ENCODE measurements around the gene COL19A1.

Gene COL19A1

DNA sequence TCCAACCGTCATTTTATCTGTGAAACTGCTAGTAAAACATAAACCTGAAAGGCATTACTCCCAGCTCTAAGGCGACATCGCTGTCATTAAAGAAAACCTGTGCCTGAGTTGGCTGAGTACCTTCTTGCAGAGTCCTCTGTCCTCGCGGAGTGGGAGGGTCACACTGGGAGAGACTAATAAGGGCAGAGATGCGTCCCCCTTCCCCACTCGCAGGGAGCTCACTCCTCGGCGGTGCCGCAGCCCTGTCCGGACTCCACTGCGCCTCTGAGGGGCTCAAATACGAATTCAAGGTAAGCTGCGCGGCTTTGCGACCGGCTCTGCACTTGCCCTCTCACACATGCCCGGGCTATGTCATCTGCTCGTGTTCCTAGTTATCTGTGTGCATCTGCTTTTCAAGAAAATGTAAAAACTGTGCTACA lies at the start of gene COL19A1:
Gene COL19A1 (plus strand): TSS at position 206 of the 419 bp plus-strand sequence. CDS start 13,012 bp downstream, outside the sequence.
- Histone ChIP-seq H3K36me3 (no peaks in the 10 kb centered on the region), H3K27me3 (no peaks in the 10 kb centered on the region), H3K9me3 (no peaks in the 10 kb centered on the region), H3K4me1 (peaks cover 0 to 17% (median 7%) of the 10 kb centered on the region in 4 donors), H3K4me3 (peak within 1 kb of the TSS; percentile 61 to 70), H3K27ac (peak within 1 kb of the TSS; percentile 71 to 79)
- intact Hi-C loops (cut with DNase I; ENCODE audit: low total_unique reads) = no loop called here
- TF ChIP-seq, protein P1, sequence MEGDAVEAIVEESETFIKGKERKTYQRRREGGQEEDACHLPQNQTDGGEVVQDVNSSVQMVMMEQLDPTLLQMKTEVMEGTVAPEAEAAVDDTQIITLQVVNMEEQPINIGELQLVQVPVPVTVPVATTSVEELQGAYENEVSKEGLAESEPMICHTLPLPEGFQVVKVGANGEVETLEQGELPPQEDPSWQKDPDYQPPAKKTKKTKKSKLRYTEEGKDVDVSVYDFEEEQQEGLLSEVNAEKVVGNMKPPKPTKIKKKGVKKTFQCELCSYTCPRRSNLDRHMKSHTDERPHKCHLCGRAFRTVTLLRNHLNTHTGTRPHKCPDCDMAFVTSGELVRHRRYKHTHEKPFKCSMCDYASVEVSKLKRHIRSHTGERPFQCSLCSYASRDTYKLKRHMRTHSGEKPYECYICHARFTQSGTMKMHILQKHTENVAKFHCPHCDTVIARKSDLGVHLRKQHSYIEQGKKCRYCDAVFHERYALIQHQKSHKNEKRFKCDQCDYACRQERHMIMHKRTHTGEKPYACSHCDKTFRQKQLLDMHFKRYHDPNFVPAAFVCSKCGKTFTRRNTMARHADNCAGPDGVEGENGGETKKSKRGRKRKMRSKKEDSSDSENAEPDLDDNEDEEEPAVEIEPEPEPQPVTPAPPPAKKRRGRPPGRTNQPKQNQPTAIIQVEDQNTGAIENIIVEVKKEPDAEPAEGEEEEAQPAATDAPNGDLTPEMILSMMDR (IDR thresholded peaks at IDR 0.05) = no peak
- no peak for DNase-seq

DNA sequence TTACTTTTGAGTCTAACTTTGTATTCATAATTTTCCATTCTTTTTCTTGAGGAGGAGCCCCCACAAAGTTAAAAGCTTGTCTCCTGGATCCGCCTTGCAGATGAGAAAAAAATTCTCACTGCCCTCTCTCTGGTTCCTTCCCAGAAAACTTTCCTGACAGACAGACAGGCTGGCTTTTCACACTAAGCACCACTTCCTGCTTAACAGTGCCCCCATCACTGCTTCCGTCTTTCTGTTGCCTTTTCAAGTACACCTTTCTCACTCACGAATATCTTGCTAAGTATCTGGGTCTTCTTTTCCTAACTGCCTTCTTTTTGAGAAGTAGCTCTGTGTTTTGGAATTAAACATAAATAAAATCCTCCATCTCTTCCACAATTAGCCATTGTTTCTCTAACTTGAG lies 49.8 kb upstream of the COL19A1 start:
- no peaks in the 10 kb centered on the region for H3K9me3 ChIP-seq
- no peaks in the 10 kb centered on the region for H3K4me1 ChIP-seq
- no peak overlapping the region for H3K27ac ChIP-seq
- no peak for DNase-seq
- H3K27me3 ChIP-seq = no peaks in the 10 kb centered on the region
- H3K36me3 ChIP-seq = no peaks in the 10 kb centered on the region
- no peak overlapping the region for H3K4me3 ChIP-seq
- TF ChIP-seq, protein P1 (IDR thresholded peaks at IDR 0.05) = no peak
- intact Hi-C loops (cut with DNase I; ENCODE audit: low total_unique reads) = no loop called here

DNA sequence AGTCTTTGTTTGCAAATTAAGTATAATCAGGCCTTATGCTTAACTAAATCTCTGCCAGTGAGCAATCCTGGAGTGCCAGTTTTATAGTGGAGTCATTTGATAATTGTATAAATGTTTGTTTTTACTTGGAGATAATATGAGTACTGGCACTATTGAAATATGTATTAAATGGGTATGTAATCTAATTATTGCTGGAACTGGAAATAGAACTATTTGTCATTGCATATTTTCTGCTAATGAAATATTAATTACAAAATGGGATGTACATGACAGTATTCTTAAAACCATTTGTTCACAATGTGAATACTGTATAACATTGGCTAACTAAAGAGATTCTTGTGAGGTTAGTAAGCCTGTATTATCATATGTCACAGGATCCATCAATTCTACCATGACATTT lies 49.0 kb upstream of the COL19A1 start:
- TF ChIP-seq, protein P1 (IDR thresholded peaks at IDR 0.05) = no peak
- no peak overlapping the region for H3K27ac ChIP-seq

DNA sequence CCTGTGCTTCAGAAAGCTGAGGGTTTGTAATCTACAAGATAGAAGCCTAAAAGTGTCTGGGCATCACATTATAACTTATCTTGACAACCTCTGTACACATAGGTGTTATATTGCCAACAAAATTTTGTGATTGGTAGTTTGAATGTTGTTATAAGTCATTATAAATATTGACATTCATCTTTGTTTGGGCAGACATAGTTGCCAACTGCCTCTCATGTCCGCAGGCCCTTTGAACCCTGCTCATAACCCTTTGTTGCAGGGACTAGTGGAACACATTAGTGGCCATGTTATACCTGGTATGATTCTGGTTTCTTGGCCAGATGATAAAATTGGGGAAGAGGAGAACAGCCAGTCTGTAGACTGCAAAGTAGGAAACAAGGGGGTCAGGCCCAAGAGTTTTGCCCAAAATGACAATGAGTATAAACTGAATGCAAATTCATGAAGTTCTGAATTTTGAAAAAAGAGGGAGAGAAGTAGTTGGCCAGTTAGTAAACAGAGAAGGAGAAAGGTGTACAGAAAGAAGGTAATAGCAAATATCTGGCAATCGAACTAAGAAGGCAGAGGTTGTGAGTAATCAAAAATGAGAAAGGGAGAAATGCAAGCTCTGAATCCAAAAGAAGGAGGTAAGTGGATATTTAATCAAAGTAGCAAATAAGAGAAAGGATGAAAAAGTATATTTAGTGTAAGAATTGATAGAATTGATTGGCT lies 48.0 kb upstream of the COL19A1 start:
- DNase-seq = no peak
- no peaks in the 10 kb centered on the region for H3K27me3 ChIP-seq
- no peaks in the 10 kb centered on the region for H3K36me3 ChIP-seq
- intact Hi-C loops (cut with DNase I; ENCODE audit: low total_unique reads) = no loop called here
- H3K9me3 ChIP-seq = no peaks in the 10 kb centered on the region
- no peak overlapping the region for H3K27ac ChIP-seq
- no peak overlapping the region for H3K4me3 ChIP-seq
- TF ChIP-seq, protein P1 (IDR thresholded peaks at IDR 0.05) = no peak
- H3K4me1 ChIP-seq = no peaks in the 10 kb centered on the region

More for the DNA sequence above, 49.0 kb upstream of the COL19A1 start:
- H3K4me1 ChIP-seq = no peaks in the 10 kb centered on the region
- no peak overlapping the region for H3K4me3 ChIP-seq
- DNase-seq = no peak
- H3K36me3 ChIP-seq = no peaks in the 10 kb centered on the region
- H3K27me3 ChIP-seq = no peaks in the 10 kb centered on the region
- intact Hi-C loops (cut with DNase I; ENCODE audit: low total_unique reads) = no loop called here
- no peaks in the 10 kb centered on the region for H3K9me3 ChIP-seq

DNA sequence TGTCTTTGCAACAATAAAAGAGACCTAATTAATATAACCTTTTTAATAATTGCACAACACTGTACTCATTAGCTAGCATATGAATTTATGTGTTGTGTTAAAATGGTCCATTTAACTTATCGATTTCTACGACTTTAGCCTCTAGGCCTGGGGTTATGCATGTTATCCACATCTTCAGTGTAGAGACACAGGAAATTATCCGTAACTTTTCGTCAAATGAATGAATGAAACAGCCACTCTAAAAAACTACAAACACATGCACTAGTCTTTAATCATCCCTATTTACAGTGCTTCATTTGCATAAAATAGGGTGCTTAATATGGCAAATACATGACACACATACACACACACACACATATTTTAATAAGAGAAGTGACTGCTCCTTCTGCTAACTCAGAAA lies 47.2 kb upstream of the COL19A1 start:
- DNase-seq = no peak
- H3K27me3 ChIP-seq = no peaks in the 10 kb centered on the region
- intact Hi-C loops (cut with DNase I; ENCODE audit: low total_unique reads) = no loop called here
- H3K9me3 ChIP-seq = no peaks in the 10 kb centered on the region
- no peak overlapping the region for H3K27ac ChIP-seq
- no peaks in the 10 kb centered on the region for H3K36me3 ChIP-seq
- no peak overlapping the region for H3K4me3 ChIP-seq
- H3K4me1 ChIP-seq = no peaks in the 10 kb centered on the region
- TF ChIP-seq, protein P1 (IDR thresholded peaks at IDR 0.05) = no peak
